HG03469 (cell line): ENCODE data around the gene NFIA.

Experiments
- ATAC-seq: cut with Tn5 transposase; IDR thresholded peaks from one replicate; pipeline ENCODE4 v1.9.1; 2021; ENCODE audit warnings: mild to moderate bottlenecking, moderate library complexity, moderate number of reproducible peaks; ENCODE audit not compliant: unreplicated experiment

The NFIA gene

GRCh38 chr1:61082311-61083012 is at the start of gene NFIA:
Gene NFIA, plus strand, starts transcription at chr1:61082561.
- ATAC-seq: no peak

- ATAC-seq: no peak
Observed at GRCh38 chr1:61035880-61036279, 46.5 kb upstream of the NFIA start.

DNA sequence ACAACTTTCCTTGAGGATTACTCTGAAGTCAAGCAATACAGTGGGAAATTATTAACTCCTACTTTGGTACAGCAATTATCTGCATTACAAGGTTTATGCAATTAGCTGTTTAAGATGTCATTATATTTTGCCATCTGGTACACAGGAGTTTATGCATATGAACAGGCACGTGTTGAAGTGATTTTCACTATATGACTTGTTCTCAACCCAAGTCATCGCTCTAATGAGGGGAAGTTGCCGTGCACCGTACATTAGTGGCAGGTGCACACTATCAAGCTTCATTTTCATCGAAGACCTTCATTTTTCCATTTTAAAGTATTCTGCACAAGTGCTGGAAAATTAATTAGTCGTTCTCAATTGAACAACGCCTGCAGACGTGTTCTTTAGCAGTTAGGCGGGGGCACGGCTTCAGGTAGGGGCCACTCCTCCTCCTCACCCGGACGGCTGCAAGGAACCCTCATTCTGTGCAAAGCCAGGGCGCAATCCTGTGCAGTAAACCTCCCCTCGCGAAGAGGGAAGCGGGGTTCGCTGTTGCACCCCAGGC is 39.8 kb upstream of the NFIA start:
- no peak for ATAC-seq

- ATAC-seq: peak; percentile 52
Observed at GRCh38 chr1:61043010-61043820, 39.1 kb upstream of the NFIA start.

- no peak for ATAC-seq
Observed at GRCh38 chr1:61046434-61046833, 35.9 kb upstream of the NFIA start.

DNA sequence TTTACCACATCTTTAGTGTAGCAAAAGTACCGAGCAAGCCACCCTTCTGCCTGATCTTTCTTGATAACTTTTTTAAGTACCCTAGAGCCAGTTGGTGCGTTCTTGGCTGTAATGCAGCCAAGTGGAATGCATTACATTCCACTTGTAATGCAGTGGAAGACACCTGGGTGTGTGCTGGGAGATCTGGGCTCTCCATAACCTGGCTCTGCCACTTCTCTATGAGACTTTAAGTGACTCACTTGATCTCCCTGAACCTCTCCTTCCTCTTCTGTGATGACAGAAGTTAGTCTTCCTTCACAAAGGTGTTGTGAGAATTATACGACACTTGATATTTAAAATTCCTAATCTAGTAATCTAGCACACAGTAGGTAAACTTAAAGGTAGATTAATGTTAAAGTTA is 35.3 kb upstream of the NFIA start:
- no peak for ATAC-seq

- ATAC-seq: no peak
Observed at GRCh38 chr1:61049850-61050540, 32.4 kb upstream of the NFIA start.

DNA sequence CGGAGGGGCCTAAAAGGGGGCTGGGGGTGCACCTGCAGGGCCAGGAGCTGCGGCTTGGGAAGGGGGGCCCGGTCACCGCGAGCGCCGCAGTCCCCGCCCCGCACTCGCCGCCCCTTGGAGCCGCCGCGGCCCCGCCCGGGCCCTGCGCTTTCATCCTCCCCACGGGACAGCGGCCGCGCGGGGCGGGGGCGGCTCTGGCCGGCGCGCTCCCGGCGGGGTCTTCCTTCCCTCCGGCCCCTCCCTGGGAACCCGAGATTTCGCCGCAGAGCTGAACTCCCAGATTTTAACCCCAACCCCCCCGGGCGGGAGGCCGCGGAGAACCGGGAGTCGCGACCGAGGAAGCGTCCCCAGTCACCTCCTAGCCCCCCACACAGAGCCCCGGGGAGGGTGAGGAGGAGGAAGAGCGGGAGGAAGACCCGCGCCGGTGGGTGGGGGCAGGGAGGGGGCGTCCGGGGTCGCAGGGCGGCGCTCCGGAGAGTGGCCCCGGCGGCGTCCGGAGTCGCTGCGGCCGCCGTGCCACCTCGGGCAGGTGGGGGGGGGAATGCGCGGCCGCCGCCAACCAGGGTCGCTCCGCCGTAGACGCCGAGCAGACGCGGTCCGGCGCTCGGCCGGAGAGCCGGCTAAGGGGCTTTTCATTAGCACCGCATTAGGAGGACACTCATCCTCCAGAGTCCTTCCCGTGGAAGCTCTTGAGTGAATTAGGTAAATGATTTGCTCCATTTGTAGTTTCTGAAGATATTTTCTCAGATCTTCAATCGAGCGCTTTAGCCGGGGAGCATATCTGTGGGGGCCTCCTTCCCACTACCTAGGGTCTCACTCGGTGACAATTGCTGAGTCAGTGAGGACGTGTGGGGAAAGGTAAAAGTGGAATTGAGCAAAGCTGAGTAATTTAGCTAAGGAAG is 31.6 kb upstream of the NFIA start:
- ATAC-seq: no peak

DNA sequence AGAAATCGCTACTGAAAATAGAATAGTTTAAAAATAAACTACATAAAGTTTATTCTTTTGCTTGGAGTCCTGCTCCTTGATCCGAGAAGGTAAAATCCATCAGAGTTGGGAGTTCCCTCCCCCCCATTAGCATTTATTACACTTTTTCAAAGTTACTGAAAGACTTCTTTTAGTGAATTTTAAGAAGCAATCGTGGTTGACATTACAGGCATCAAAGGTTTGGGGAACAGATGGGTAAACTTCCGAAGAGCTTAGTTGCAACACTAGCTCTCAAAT is 31.0 kb upstream of the NFIA start:
- ATAC-seq: no peak

DNA sequence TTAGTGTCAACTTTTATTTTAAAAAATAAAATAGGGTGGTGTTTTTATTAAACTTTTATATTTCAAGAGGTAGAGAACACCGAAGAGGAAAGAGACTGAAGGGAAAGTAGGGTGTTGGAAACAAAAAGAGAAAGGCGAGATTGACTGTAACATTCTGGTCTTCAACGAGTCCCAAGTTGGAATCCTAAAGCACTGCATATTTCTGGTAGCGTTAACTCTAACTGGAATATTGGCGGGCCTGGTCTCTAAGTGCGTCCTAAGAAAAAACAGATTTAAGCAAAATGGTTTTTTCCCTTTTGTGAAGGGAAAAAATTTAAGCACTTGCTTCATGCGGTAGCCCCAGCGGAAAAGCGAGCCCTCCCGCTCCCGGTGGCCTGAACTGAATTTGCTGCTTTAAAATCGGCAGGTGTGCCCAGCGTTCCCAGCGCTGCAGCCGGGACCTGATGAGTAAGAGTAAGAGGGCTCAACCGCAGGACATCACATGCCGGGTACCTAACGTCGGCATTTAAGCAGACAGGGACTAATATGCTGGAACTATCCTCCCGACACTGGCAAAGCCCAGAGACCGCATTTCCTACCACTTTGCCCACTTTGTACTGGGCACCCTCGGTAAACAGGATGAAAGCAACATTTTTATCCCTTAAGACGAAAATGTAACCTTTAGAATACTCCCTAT is 30.5 kb upstream of the NFIA start:
- ATAC-seq: no peak

DNA sequence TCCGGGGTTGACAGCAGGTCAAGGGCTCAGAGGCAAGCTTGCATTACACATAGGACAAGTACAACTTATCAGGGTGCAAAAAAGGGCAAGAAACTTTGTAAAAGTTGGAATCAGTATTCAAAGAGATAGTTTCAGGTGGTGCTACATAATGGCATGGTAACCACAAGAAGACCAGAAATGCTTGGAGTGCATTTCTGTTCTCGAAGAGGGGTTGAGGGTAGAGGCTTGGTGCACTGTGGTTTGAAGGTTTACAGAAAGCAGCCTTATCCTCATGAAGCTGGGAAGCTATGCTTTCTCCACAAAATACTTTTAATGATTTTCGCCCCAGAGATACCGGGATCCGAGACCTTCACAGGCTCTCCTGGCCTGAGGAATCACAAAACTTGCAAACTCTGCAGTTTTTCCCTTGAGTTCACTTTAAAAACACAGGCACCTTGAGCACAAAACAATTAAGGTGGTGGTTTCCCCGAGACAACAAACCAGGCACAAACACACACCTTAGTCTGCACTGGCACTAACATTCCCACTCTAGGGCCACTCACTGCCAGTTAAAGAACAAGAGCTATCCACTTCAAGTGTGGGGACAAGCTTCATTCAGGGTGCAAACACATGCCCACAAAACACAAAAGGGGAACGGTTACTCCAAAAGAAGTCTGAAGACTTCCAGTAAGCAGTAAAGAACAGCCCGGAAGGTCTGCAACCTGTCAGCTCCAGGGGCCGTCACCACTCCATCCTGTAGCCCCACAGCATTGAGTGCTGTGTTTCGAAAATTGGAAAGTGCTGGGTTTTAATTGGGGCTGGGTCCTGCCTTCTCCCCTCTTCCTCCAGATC is 29.8 kb upstream of the NFIA start:
- no peak for ATAC-seq

GRCh38 chr1:61053226-61053711 is 29.1 kb upstream of the NFIA start:
- ATAC-seq: no peak

DNA sequence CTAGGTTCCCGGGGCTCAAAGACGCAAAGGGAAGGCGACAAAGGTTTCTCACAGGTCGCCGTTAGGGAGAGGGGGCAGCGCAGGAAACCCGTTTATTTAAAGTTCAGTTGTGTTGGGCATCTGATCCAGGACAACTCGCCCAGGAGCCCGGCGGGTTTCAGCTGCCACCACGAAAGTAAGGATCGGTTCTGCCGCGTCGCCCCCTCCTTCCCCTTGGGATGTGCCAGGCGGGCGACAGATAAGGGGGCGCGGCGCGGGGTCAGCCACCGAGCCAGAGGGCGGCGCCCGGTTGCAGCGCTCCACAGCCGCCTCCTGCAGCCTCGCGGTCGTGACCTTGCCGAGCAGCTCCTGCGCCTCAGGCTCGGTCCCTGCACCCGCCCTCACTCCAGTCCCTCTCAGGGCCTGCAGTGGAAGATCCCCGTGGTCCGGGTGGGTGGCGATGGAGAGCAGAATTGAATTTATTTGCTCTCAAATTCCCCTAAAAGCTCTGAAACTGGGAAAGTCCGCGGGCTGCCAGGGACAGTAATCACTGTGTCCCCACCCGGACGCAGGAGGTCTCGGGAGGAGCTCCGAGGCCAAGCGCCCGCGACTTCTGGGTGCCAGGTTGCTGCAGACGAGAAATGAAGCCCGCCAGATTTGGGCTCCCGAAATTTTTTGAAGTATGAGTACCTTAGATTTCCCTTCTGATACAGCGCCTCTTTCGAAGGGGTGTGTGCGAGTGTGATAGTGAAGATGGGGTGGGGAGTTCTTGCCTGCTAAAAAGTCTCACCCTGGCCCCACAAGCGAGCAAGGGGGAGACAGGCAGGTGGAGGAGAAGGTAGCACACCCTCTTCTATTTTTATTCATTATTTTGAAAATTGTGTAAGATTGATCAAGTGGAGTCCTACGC is 28.4 kb upstream of the NFIA start:
- no peak for ATAC-seq

DNA sequence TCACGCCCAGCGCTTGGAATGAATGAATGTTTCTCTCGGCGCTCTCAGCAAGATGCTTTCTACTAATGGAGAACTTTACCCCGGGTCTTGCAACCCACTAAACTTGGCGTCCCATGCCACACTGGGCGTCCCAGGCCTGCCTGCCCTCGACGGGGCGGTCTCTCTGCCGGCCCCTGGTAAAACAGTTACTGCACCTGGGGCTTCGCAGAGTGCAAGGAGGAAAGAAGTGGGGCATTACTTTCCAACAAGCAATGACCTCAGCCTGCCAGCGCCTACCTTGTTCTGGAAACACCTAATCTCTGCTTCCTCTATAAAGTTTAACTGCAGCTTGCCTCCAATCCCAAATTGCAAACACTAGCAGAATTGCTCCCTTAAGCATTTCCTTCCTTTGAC is 27.8 kb upstream of the NFIA start:
- ATAC-seq: no peak

DNA sequence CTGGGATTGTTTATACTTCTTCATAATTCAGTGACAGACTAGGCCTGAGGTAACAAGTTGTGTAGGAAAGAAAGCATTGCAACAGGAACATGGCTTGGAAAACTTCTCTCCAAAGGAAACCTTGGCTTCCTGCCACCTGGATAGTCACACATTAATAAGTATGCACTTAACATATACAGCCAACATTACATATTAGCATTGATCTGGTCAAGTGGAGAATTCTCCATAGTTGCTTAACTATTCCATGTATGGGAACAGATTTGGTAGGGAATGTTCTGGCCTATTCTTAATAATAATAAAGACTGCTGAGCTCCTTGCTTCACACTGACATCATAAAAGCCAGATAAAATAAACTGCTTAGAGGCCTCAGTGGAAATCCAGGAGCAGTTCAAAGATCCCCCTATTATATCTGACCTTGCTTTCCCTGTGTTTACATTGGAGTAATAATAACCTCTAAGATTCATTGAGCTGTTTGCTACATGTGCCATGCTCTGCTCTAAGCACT is 27.2 kb upstream of the NFIA start:
- no peak for ATAC-seq

DNA sequence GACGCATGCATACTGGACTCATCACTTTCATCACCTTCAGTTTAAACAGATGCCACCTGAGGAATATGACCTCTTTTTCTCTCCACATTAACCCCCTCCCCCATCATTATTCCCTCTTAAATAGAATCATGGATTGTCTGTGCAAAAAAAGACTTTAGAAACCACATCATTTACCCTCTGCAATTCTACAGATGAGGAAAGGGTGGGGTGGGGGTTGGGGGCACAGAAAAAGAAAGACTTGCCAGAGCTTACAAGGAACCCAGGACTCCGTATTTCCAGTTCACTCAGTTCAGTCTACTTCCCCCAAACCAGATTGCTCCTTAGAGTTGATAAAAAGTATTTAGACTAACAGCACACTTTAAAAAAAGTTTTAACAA is 26.2 kb upstream of the NFIA start:
- no peak for ATAC-seq

DNA sequence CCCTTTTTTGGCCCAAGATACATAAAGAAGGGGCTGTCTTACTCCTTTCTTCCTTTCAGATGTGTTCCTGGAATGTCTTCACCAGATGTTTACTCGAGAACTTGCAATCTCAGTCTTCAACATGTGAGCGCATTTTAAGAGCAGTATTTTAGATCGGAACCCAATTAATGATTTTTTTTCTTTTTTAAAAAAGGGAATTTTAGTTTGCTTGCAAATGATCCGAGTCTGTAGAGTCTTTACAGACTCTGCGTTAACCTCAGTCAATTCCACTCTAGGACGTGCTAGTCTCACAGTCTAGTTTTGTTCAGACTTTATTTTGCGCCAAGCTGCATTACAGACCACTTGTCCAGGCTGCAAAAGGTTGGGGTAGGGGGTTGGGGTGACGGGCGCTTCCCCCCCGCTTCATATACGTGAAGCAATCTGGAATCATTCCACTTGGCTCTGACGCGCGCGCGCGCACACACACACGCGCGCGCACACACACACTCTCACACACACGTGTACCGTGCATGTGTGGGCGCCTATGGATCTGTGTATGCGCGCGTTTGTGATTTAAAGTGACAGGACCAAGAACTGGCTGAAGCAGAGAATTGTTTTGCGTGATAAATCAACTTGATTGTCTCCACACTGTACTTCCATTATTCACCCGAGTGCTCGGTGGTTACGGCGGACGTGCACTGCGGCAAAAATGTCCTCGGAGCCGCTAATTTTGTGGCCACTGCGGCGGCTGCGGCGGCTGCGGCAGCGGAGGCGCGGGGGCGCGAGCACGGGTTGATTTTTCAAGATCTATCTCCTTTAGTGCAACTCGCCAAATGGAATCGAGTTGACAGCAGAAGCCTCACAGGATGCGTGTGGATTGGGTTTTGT is 25.6 kb upstream of the NFIA start:
- ATAC-seq: no peak
